H4 (cell line): Measurements from ENCODE around the gene SELENOS. TPM values are rescaled to one million over a fixed set of nuclear protein-coding genes. Genes with fewer than 3 reads are reported as not detected.

Experiments
- total RNA-seq: library from RNA; depleted of rRNA; stranded (reverse); fragments of >200 nt; shearing (Covaris generic); gene quantifications from 2 replicates; pipeline ENCODE4 v1.2.3, GENCODE V29; 2014; rRNA removed

Gene SELENOS
- total RNA-seq, 1 experiment from 2014 or later: 68.3 TPM

Other genes starting within 250 kb of the SELENOS start
- gene CHSY1, start 25.4 kb downstream of the SELENOS start, total RNA-seq: 18.1 and 22.5 TPM in 2 replicates
- gene SNRPA1, start 17.8 kb upstream of the SELENOS start, total RNA-seq: 22.0 and 36.3 TPM in 2 replicates
- not detected in 2 replicates for gene PCSK6, start 212.2 kb upstream of the SELENOS start, total RNA-seq